Smooth muscle cell (in vitro differentiated cells): ENCODE results near the gene URGCP. TPM values are rescaled to one million over a fixed set of nuclear protein-coding genes. Genes with fewer than 3 reads are reported as not detected.
A peak's percentile ranks its signal among the peaks of the same experiment; 100 is the strongest.

ENCODE experiments used
- DNase-seq: peaks from one replicate; lab custom pipeline; 2025; ENCODE audit not compliant: unreplicated experiment; lab: John Stamatoyannopoulos, UW
- H2AFZ ChIP-seq: fragments of 200-600 bp; sonication (generic); 2 replicates; pipeline ENCODE4 v1.6.0; 2016; ENCODE audit warnings: antibody characterized with exemption, low read depth, mild to moderate bottlenecking
- H3F3A ChIP-seq: fragments of 200-600 bp; sonication (generic); 2 replicates; pipeline ENCODE4 v1.6.0; 2017; ENCODE audit warnings: antibody characterized with exemption, low read depth
- H3K27ac ChIP-seq: fragments of 200-600 bp; sonication (generic); 2 replicates; pipeline ENCODE4 v1.5.1; 2016; ENCODE audit warnings: low read depth, mild to moderate bottlenecking
- H3K27me3 ChIP-seq: fragments of 200-600 bp; sonication (generic); 2 replicates; pipeline ENCODE4 v1.6.1; 2016; ENCODE audit warnings: low read depth, mild to moderate bottlenecking
- H3K36me3 ChIP-seq: fragments of 200-600 bp; sonication (generic); 2 replicates; pipeline ENCODE4 v1.5.1; 2016; ENCODE audit warnings: low read depth
- H3K4me1 ChIP-seq: fragments of 200-600 bp; sonication (generic); 2 replicates; pipeline ENCODE4 v1.5.1; 2016; ENCODE audit warnings: low read depth
- H3K4me2 ChIP-seq: fragments of 200-600 bp; sonication (generic); 2 replicates; pipeline ENCODE4 v1.6.0; 2016; ENCODE audit warnings: mild to moderate bottlenecking
- H3K4me3 ChIP-seq: fragments of 200-600 bp; sonication (generic); 2 replicates; pipeline ENCODE4 v1.5.1; 2016; ENCODE audit warnings: mild to moderate bottlenecking
- H3K79me2 ChIP-seq: fragments of 200-600 bp; sonication (generic); 2 replicates; pipeline ENCODE4 v1.6.0; 2016; ENCODE audit warnings: low read depth, mild to moderate bottlenecking
- H3K9ac ChIP-seq: fragments of 200-600 bp; sonication (generic); 2 replicates; pipeline ENCODE4 v1.6.0; 2016; ENCODE audit warnings: low read depth
- H3K9me3 ChIP-seq: fragments of 200-600 bp; sonication (generic); replicated peaks from 2 replicates; pipeline ENCODE4 v1.5.1; 2016; ENCODE audit warnings: low read depth
- H4K20me1 ChIP-seq: fragments of 200-600 bp; sonication (generic); 2 replicates; pipeline ENCODE4 v1.6.0; 2016; ENCODE audit warnings: low read depth
- WGBS: methylation state at CpG from one replicate; pipeline ENCODE4 v1.1.7; 2016; ENCODE audit warnings: low lambda C conversion rate; 5-methylcytosine and 5-hydroxymethylcytosine counted together
- polyA plus RNA-seq: library from polyadenylated mRNA; unstranded; fragments of >200 nt; fragmentation: Nextera tagmentation; extraction: Ambion mirVana; gene quantifications from 2 replicates; pipeline ENCODE4 v1.2.1, GENCODE V29; 2016
- total RNA-seq: library from RNA; depleted of rRNA; stranded (reverse); fragments of >200 nt; gene quantifications from 2 replicates; pipeline ENCODE4 v1.2.3, GENCODE V29; 2014
- TF ChIP-seq, protein P1 (sequence below): fragments of 200-600 bp; sonication (generic); IDR thresholded peaks from 2 replicates; pipeline ENCODE4 v1.5.1; 2017; ENCODE audit warnings: borderline replicate concordance, mild to moderate bottlenecking, antibody characterized with exemption; ENCODE audit not compliant: insufficient read depth, poor library complexity, severe bottlenecking

The URGCP gene
- total and polyA plus RNA-seq, 2 experiments from 2014 or later: 20.4 to 24.8 TPM

DNA sequence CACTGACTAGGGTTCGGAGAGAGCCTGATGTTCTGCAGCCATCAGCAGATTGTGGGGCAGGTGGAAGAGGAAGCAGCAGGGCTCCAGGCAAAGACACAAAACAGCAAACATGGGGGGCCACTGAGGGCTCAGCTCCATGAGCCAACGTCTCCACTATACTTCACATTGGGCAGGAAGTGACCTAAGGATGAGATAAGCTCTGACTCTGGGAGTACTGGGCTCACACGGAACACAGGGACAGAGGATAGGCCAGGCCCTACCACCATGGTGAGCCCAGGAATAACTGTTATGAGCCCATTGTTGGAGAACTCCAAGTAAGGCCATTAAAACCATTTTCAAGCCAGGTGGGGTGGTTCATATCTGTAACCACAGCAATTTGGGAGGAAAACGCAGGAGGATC is 22.2 kb downstream of the URGCP start:
- H2AFZ ChIP-seq: no peak overlapping the region
- no peak overlapping the region for H3K27ac ChIP-seq
- no peak overlapping the region for H3K4me3 ChIP-seq
- no peak overlapping the region for H3K9ac ChIP-seq
- H3K79me2 ChIP-seq: peaks cover 15% of the 10 kb centered on the region
- no peaks in the 10 kb centered on the region for H3K9me3 ChIP-seq
- 93% methylated on average over 4 of the region's 4 CpGs for WGBS
- DNase-seq: no peak
- no peak overlapping the region for H3K4me2 ChIP-seq
- no peaks in the 10 kb centered on the region for H3K4me1 ChIP-seq
- H4K20me1 ChIP-seq: peaks cover 18% of the 10 kb centered on the region
- H3K36me3 ChIP-seq: peaks cover 3% of the 10 kb centered on the region
- no peaks in the 10 kb centered on the region for H3F3A ChIP-seq
- TF ChIP-seq, protein P1, sequence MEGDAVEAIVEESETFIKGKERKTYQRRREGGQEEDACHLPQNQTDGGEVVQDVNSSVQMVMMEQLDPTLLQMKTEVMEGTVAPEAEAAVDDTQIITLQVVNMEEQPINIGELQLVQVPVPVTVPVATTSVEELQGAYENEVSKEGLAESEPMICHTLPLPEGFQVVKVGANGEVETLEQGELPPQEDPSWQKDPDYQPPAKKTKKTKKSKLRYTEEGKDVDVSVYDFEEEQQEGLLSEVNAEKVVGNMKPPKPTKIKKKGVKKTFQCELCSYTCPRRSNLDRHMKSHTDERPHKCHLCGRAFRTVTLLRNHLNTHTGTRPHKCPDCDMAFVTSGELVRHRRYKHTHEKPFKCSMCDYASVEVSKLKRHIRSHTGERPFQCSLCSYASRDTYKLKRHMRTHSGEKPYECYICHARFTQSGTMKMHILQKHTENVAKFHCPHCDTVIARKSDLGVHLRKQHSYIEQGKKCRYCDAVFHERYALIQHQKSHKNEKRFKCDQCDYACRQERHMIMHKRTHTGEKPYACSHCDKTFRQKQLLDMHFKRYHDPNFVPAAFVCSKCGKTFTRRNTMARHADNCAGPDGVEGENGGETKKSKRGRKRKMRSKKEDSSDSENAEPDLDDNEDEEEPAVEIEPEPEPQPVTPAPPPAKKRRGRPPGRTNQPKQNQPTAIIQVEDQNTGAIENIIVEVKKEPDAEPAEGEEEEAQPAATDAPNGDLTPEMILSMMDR: no peak
- no peaks in the 10 kb centered on the region for H3K27me3 ChIP-seq

DNA sequence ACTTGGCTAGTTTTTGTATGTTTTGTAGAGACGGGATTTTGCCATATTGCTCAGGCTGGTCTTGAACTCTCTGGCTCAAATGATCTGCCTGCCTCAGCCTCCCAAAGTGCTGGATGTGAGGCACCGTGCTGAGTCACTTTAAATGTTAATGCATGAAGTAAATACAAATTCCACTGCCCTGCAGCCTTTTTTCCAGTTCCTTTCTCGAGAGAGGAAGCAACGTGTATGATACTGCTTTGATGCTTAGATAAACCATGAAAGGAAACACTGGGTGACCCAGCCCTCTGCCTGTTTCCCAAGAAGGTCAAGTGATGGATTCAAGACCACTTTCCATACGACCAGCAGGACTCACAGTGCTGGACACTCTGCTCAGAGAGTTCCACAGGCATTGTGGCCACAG is 25.8 kb downstream of the URGCP start:
- Histone ChIP-seq H3K79me2 (peaks cover under 1% of the 10 kb centered on the region), H3K36me3 (peaks cover under 1% of the 10 kb centered on the region), H3K4me1 (no peaks in the 10 kb centered on the region), H3K4me2 (no peak overlapping the region), H3K27me3 (no peaks in the 10 kb centered on the region), H4K20me1 (no peaks in the 10 kb centered on the region), H3K27ac (peak overlapping the region; percentile 58), H3K4me3 (no peak overlapping the region), H2AFZ (no peak overlapping the region), H3F3A (no peaks in the 10 kb centered on the region), H3K9ac (no peak overlapping the region), H3K9me3 (no peaks in the 10 kb centered on the region)
- no peak for DNase-seq
- WGBS: 61% methylated on average over 5 of the region's 5 CpGs
- TF ChIP-seq, protein P1: no peak

DNA sequence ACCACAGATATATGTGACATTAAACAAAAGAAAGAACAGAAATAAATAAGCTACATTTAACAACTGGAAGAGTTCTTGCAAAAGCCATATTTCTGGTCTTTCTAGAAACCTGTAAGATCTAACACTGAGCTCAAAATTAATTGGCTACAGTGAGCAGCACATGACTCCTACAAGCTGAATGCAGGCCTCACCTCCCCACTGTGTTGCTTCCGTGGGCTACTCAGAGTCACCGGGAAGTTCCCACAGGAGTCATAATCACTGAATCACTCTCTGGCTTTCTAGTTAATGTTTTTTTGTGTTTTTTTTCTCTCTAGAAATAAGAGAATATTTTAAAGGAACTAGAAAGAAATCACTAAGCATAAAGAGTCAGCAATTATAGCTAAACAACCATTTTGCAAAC is 26.9 kb downstream of the URGCP start:
- TF ChIP-seq, protein P1: no peak
- H3K36me3 ChIP-seq: no peaks in the 10 kb centered on the region
- H3K9me3 ChIP-seq: no peaks in the 10 kb centered on the region
- H3F3A ChIP-seq: no peaks in the 10 kb centered on the region
- H3K4me2 ChIP-seq: no peak overlapping the region
- no peak overlapping the region for H3K4me3 ChIP-seq
- DNase-seq: no peak
- no peaks in the 10 kb centered on the region for H3K4me1 ChIP-seq
- H3K9ac ChIP-seq: no peak overlapping the region
- no peak overlapping the region for H2AFZ ChIP-seq
- peak overlapping the region; percentile 58 for H3K27ac ChIP-seq
- no peaks in the 10 kb centered on the region for H3K79me2 ChIP-seq
- WGBS: 59% methylated on average over 2 of the region's 2 CpGs
- H3K27me3 ChIP-seq: no peaks in the 10 kb centered on the region
- H4K20me1 ChIP-seq: no peaks in the 10 kb centered on the region

DNA sequence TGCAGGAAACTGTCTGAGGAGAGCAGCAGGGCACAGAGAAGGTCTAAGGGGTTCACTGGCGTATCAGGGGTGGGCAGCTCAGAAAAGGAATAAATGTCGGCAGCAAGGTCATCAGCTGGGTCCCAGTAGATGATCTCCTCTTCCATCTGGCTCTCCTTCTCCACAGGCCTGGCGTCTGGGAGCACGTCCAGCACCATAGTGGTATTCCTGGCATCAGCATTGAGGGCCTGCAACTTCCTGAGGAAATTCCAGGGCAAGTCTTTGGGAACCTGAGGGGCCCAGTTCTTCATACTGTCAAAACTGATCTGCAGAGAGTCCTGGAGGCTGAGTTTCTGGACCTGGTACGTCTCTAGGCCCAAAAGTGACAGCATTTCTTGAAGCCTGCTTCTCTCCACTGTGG is 27.5 kb downstream of the URGCP start:
- Histone ChIP-seq H3K36me3 (no peaks in the 10 kb centered on the region), H3K27ac (peak overlapping the region; percentile 58), H3K4me2 (no peak overlapping the region), H4K20me1 (no peaks in the 10 kb centered on the region), H3K4me1 (no peaks in the 10 kb centered on the region), H2AFZ (no peak overlapping the region), H3K9me3 (no peaks in the 10 kb centered on the region), H3K9ac (no peak overlapping the region), H3F3A (no peaks in the 10 kb centered on the region), H3K27me3 (no peaks in the 10 kb centered on the region), H3K79me2 (no peaks in the 10 kb centered on the region), H3K4me3 (no peak overlapping the region)
- WGBS: 90% methylated on average over 5 of the region's 5 CpGs
- TF ChIP-seq, protein P1: no peak
- DNase-seq: no peak
